HCEC 1CT (cell line): ENCODE measurements around the gene ZNF554.
"Not testable (repeated sequence)": the region's sequence is repeated elsewhere in the genome, so short reads cannot be mapped to it uniquely, and the experiment has no call there.

Experiments used
- DNase-seq: peaks from one replicate; pipeline ENCODE4 v3.0.0-alpha.2; 2017

Gene ZNF554

GRCh38 chr19:2808129-2808941 is 11.3 kb upstream of the ZNF554 start:
- no peak for DNase-seq

- DNase-seq = no peak
These were observed 10.1 kb upstream of the ZNF554 start for GRCh38 chr19:2809387-2810140.

- DNase-seq = no peak
These were observed 9.3 kb upstream of the ZNF554 start for GRCh38 chr19:2810141-2811091.

- DNase-seq = no peak
These were observed 8.4 kb upstream of the ZNF554 start for GRCh38 chr19:2811221-2811722.

- no peak for DNase-seq
These were observed 7.8 kb upstream of the ZNF554 start for GRCh38 chr19:2811735-2812413.

GRCh38 chr19:2812414-2813234 is 7.0 kb upstream of the ZNF554 start:
- DNase-seq = no peak

GRCh38 chr19:2813235-2814160 is 6.2 kb upstream of the ZNF554 start:
- DNase-seq = no peak

GRCh38 chr19:2814426-2814825 is 5.2 kb upstream of the ZNF554 start:
- no peak for DNase-seq

GRCh38 chr19:2815191-2815614 is 4.5 kb upstream of the ZNF554 start:
- no peak for DNase-seq

GRCh38 chr19:2815923-2816322 is 3.7 kb upstream of the ZNF554 start:
- DNase-seq = no peak

- DNase-seq = no peak
These were observed 3.0 kb upstream of the ZNF554 start for GRCh38 chr19:2816641-2817040.

GRCh38 chr19:2817237-2817829 is 2.3 kb upstream of the ZNF554 start:
- not testable (repeated sequence) for DNase-seq

- no peak for DNase-seq
These were observed 539 bp downstream of the ZNF554 start for GRCh38 chr19:2820112-2820702.

GRCh38 chr19:2822846-2823245 is 3.2 kb downstream of the ZNF554 start:
- no peak for DNase-seq

GRCh38 chr19:2823646-2824045 is 4.0 kb downstream of the ZNF554 start:
- no peak for DNase-seq

GRCh38 chr19:2824129-2824528 is 4.5 kb downstream of the ZNF554 start:
- no peak for DNase-seq

GRCh38 chr19:2827022-2827421 is 7.4 kb downstream of the ZNF554 start:
- DNase-seq = no peak

GRCh38 chr19:2827840-2828489 is 8.3 kb downstream of the ZNF554 start:
- DNase-seq = no peak
